Lower lobe of right lung (tissue), 2 donors: Measurements from ENCODE around the gene PDE7B. TPM values are rescaled to one million over a fixed set of nuclear protein-coding genes. Genes with fewer than 3 reads are reported as not detected.

ENCODE experiments used
- ATAC-seq, 2 donors: fragments of 200-7000 bp; cut with Tn5 transposase; one replicate each; pipeline ENCODE4 v1.9.1; 2020 to 2022; ENCODE audit warnings: mild to moderate bottlenecking in 2 of 2, moderate library complexity in 2 of 2
- DNase-seq: peaks from one replicate; pipeline ENCODE4 v3.0.0-alpha.2; 2020
- H3K27ac ChIP-seq: fragments of 200-600 bp; one replicate; pipeline ENCODE4 v1.8.0; 2022
- H3K27me3 ChIP-seq: fragments of 200-600 bp; one replicate; pipeline ENCODE4 v1.8.0; 2022; ENCODE audit warnings: low read depth
- H3K36me3 ChIP-seq: fragments of 200-600 bp; one replicate; pipeline ENCODE4 v1.8.0; 2022; ENCODE audit warnings: mild to moderate bottlenecking
- H3K4me1 ChIP-seq: fragments of 200-600 bp; one replicate; pipeline ENCODE4 v1.8.0; 2022
- H3K4me3 ChIP-seq: fragments of 200-600 bp; one replicate; pipeline ENCODE4 v1.8.0; 2022; ENCODE audit warnings: mild to moderate bottlenecking
- H3K9me3 ChIP-seq: fragments of 200-600 bp; one replicate; pipeline ENCODE4 v1.8.0; 2022
- CTCF ChIP-seq: fragments of 200-600 bp; IDR thresholded peaks from one replicate; pipeline ENCODE4 v1.8.0; 2022; ENCODE audit warnings: antibody characterized with exemption, mild to moderate bottlenecking
- intact Hi-C: fragments of 100-400 bp; cut with DNase I; formaldehyde crosslinking; loops from one replicate; pipeline ENCODE4 v1.11.0; 2022
- total RNA-seq: library from RNA; stranded (reverse); fragmentation: NEBNext Ultra II Directional; extraction: Animal tissue kit (Norgen Biotek cat#: 25700); gene quantifications from one replicate; pipeline ENCODE4 v1.2.1, GENCODE V29; 2021
- donor health status: DM: no; HTN: yes; CAD: no; lungs with severe emphysema.

Gene PDE7B
- total RNA-seq, 1 donor from 2014 or later: 2.2 TPM

GRCh38 chr6:135888818-135889217 lies 37.3 kb downstream of the PDE7B start:
- no peaks in the 10 kb centered on the region for H3K27me3 ChIP-seq
- DNase-seq (no peak), ATAC-seq (no peak)
- H3K4me1 ChIP-seq: no peaks in the 10 kb centered on the region
- no peaks in the 10 kb centered on the region for H3K36me3 ChIP-seq
- intact Hi-C loops: no loop called here
- H3K27ac ChIP-seq: no peak overlapping the region
- TF ChIP-seq CTCF: no peak
- no peak overlapping the region for H3K4me3 ChIP-seq
- no peaks in the 10 kb centered on the region for H3K9me3 ChIP-seq

- H3K27me3 ChIP-seq: no peaks in the 10 kb centered on the region
- intact Hi-C loops: no loop called here
- no peaks in the 10 kb centered on the region for H3K4me1 ChIP-seq
- H3K4me3 ChIP-seq: no peak overlapping the region
- no peaks in the 10 kb centered on the region for H3K36me3 ChIP-seq
- DNase-seq (no peak), ATAC-seq (no peak)
- no peak overlapping the region for H3K27ac ChIP-seq
- H3K9me3 ChIP-seq: no peaks in the 10 kb centered on the region
- TF ChIP-seq CTCF: no peak
These were observed 39.4 kb downstream of the PDE7B start for GRCh38 chr6:135890876-135891275.

- Histone ChIP-seq H3K27me3 (no peaks in the 10 kb centered on the region), H3K9me3 (no peaks in the 10 kb centered on the region), H3K36me3 (no peaks in the 10 kb centered on the region), H3K27ac (no peak overlapping the region), H3K4me1 (no peaks in the 10 kb centered on the region), H3K4me3 (no peak overlapping the region)
- TF ChIP-seq CTCF: no peak
- ATAC-seq: no peak
- intact Hi-C loops: no loop called here
- DNase-seq: no peak
These were observed 40.2 kb downstream of the PDE7B start for GRCh38 chr6:135891710-135892109.

GRCh38 chr6:135895231-135895911 lies 43.9 kb downstream of the PDE7B start:
- DNase-seq (no peak), ATAC-seq (no peak)
- H3K27ac ChIP-seq: no peak overlapping the region
- no peak for TF ChIP-seq CTCF
- no peaks in the 10 kb centered on the region for H3K9me3 ChIP-seq
- H3K27me3 ChIP-seq: no peaks in the 10 kb centered on the region
- H3K4me3 ChIP-seq: no peak overlapping the region
- no peaks in the 10 kb centered on the region for H3K4me1 ChIP-seq
- H3K36me3 ChIP-seq: no peaks in the 10 kb centered on the region
- intact Hi-C loops: no loop called here

GRCh38 chr6:135897087-135897486 lies 45.6 kb downstream of the PDE7B start:
- no peak for DNase-seq

More at GRCh38 chr6:135897087-135897486, 45.6 kb downstream of the PDE7B start:
- no peak for ATAC-seq
- intact Hi-C loops: no loop called here
- Histone ChIP-seq H3K27me3 (no peaks in the 10 kb centered on the region), H3K4me1 (no peaks in the 10 kb centered on the region), H3K9me3 (no peaks in the 10 kb centered on the region), H3K36me3 (no peaks in the 10 kb centered on the region), H3K27ac (no peak overlapping the region), H3K4me3 (no peak overlapping the region)
- TF ChIP-seq CTCF: no peak
